ENCODE data around the gene WNT3A.
A peak's percentile ranks its signal among the peaks of the same experiment; 100 is the strongest.

The WNT3A gene

DNA sequence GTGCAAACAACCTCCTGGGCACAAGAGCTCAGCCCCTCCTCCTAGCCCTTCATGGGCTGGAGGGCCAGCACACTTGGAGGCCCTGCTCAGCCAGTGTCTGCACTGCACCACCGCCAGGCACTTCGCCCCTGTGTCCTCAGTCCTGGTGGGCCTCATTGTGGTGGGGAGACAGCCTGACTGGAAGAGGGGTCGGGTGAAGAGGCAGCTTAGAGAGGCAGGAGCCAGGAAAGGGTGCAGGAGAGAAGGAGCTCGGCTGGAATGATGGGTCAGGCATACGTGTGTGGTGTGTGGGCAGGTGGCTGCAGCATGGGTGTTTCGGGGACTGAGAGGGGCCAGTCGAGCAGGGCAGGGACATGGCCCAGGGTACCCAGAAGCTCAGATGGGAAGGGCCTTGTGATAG lies 4.1 kb downstream of the WNT3A start:
- peaks cover 4% of the 10 kb centered on the region for H3K4me1 ChIP-seq (ENCODE audit: control insufficient read depth, insufficient read depth, low read length)
- ChIA-PET CTCF (no interaction called here), POLR2A (no interaction called here)
- no peaks in the 10 kb centered on the region for H3K9me3 ChIP-seq (ENCODE audit: control insufficient read depth, insufficient read depth, low read depth, low read length)
- TF ChIP-seq ZNF248 (tag by site-specific recombination; IDR thresholded peaks at IDR 0.05): no peak
- TF ChIP-seq ZFHX2 (tag by site-specific recombination; conservative IDR thresholded peaks at IDR 0.05): peak; percentile 25; the same call in 1 of the 2 replicates
- TF ChIP-seq ZBTB48 (tag by site-specific recombination; IDR thresholded peaks at IDR 0.05): 0 out of 2 replicates have a peak, but pooled peaks have one; percentile 24
- H3K4me3 ChIP-seq (ENCODE audit: low read depth, low read length): no peak overlapping the region
- H3K36me3 ChIP-seq (ENCODE audit: control insufficient read depth in 2 of 2, insufficient read depth in 1 of 2, low read length in 2 of 2): no peaks in the 10 kb centered on the region
- no peak overlapping the region for H3K27ac ChIP-seq (ENCODE audit: extremely low read depth, low read depth, low read length)

DNA sequence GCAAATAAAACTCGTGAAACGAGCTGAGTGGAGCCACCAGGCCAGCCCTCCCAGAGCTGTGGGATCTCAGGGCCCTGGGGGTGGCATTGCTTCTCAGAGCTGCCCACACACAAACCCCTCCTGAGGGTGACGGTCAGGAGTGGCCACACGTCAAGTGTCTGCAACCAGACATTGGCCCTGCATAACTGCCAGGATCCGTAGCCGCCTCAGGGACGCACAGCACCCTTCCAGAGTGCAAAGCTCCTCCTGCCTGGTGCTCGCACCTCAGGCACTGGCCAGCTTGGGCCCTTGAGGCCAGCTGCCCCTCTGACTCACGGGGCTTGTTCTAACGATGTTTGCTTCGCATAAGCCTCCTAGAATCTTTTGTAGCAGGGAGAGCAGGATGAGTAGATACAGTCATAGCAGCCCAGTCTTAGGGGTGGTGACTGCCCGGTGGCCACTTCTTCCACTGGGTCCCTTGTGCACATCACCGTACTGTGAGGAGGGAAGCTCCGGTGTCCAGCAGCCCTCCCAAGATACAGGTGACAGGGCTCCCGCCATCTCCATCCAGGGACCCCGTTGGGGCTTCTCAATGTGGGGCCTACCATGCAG lies 5.0 kb downstream of the WNT3A start:
- Histone ChIP-seq H3K9me3 (ENCODE audit: control insufficient read depth, insufficient read depth, low read depth, low read length) (no peaks in the 10 kb centered on the region), H3K4me3 (ENCODE audit: low read depth, low read length) (no peak overlapping the region), H3K27ac (ENCODE audit: extremely low read depth, low read depth, low read length) (no peak overlapping the region), H3K36me3 (ENCODE audit: control insufficient read depth in 2 of 2, insufficient read depth in 1 of 2, low read length in 2 of 2) (no peaks in the 10 kb centered on the region), H3K4me1 (ENCODE audit: control insufficient read depth, insufficient read depth, low read length) (peaks cover 4% of the 10 kb centered on the region)
- POLR2A ChIA-PET: interaction anchor here (1.2 kb wide), 1 partner anchor 48 kb away, joined by 3 read pairs; no protein-coding TSS in a partner anchor
- TF ChIP-seq ZNF623 (tag by site-specific recombination; IDR thresholded peaks at IDR 0.05): no peak
- TF ChIP-seq, protein P1, sequence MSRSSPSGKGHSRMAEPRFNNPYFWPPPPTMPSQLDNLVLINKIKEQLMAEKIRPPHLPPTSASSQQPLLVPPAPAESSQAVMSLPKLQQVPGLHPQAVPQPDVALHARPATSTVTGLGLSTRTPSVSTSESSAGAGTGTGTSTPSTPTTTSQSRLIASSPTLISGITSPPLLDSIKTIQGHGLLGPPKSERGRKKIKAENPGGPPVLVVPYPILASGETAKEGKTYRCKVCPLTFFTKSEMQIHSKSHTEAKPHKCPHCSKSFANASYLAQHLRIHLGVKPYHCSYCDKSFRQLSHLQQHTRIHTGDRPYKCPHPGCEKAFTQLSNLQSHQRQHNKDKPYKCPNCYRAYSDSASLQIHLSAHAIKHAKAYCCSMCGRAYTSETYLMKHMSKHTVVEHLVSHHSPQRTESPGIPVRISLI (tag by site-specific recombination; IDR thresholded peaks at IDR 0.05): no peak
- CTCF ChIA-PET: interaction anchor here (0.6 to 3.8 kb wide), 4 partner anchors 8 to 220 kb away, joined by 3 to 14 read pairs (median 4); no protein-coding TSS in a partner anchor

DNA sequence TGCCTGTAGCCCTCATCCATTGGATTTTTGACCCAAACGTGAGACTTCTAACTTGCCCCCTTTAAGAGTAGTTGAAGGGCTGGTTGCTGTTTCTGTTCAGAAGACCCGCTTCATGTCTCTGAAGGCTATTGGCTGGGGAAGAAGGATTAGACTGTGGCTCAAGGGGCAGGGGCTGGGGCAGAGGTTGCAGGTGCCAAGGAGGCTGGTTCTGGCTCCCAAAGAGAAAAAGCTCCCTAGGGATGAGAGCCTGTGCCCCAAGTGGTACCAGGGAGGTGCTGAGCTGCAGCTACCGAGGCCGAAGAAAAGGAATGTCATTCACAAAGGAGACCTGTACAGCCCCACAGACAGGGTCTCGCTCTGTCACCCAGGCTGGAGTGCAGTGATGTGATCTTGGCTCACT lies 5.8 kb downstream of the WNT3A start:
- Histone ChIP-seq H3K27ac (ENCODE audit: extremely low read depth, low read depth, low read length) (no peak overlapping the region), H3K9me3 (ENCODE audit: control insufficient read depth, insufficient read depth, low read depth, low read length) (no peaks in the 10 kb centered on the region), H3K4me1 (ENCODE audit: control insufficient read depth, insufficient read depth, low read length) (no peaks in the 10 kb centered on the region), H3K4me3 (ENCODE audit: low read depth, low read length) (no peak overlapping the region), H3K36me3 (ENCODE audit: control insufficient read depth in 2 of 2, insufficient read depth in 1 of 2, low read length in 2 of 2) (no peaks in the 10 kb centered on the region)
- ChIA-PET POLR2A (interaction anchor here (1.2 kb wide), 1 partner anchor 47 kb away, joined by 3 read pairs; no protein-coding TSS in a partner anchor), CTCF (interaction anchor here (0.6 to 3.8 kb wide), 3 partner anchors 9 to 44 kb away, joined by 3 to 14 read pairs (median 4); no protein-coding TSS in a partner anchor)
- TF ChIP-seq ZNF621 (tag by site-specific recombination; IDR thresholded peaks at IDR 0.05) (no peak), TRIM28 (IDR thresholded peaks at IDR 0.05; ENCODE audit: borderline replicate concordance, low read length) (no peak), ZNF274 (IDR thresholded peaks at IDR 0.05; ENCODE audit: low read length) (no peak), ZNF274 (tag by site-specific recombination; IDR thresholded peaks at IDR 0.05; ENCODE audit: borderline replicate concordance) (no peak), ZNF558 (tag by site-specific recombination; IDR thresholded peaks at IDR 0.05) (no peak), ZNF416 (tag by site-specific recombination; IDR thresholded peaks at IDR 0.05) (no peak), ZNF266 (tag by site-specific recombination; IDR thresholded peaks at IDR 0.05; ENCODE audit: low read depth) (no peak), IKZF3 (tag by site-specific recombination; IDR thresholded peaks at IDR 0.05) (no peak), ZNF560 (tag by site-specific recombination; IDR thresholded peaks at IDR 0.05; ENCODE audit: borderline replicate concordance) (no peak), ZNF660 (tag by site-specific recombination; IDR thresholded peaks at IDR 0.05) (no peak), ZNF658 (tag by site-specific recombination; IDR thresholded peaks at IDR 0.05) (no peak), ZBTB20 (tag by site-specific recombination; IDR thresholded peaks at IDR 0.05) (no peak)
- TF ChIP-seq, protein P2, sequence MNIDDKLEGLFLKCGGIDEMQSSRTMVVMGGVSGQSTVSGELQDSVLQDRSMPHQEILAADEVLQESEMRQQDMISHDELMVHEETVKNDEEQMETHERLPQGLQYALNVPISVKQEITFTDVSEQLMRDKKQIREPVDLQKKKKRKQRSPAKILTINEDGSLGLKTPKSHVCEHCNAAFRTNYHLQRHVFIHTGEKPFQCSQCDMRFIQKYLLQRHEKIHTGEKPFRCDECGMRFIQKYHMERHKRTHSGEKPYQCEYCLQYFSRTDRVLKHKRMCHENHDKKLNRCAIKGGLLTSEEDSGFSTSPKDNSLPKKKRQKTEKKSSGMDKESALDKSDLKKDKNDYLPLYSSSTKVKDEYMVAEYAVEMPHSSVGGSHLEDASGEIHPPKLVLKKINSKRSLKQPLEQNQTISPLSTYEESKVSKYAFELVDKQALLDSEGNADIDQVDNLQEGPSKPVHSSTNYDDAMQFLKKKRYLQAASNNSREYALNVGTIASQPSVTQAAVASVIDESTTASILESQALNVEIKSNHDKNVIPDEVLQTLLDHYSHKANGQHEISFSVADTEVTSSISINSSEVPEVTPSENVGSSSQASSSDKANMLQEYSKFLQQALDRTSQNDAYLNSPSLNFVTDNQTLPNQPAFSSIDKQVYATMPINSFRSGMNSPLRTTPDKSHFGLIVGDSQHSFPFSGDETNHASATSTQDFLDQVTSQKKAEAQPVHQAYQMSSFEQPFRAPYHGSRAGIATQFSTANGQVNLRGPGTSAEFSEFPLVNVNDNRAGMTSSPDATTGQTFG (tag by site-specific recombination; IDR thresholded peaks at IDR 0.05; ENCODE audit: borderline replicate concordance): no peak
- TF ChIP-seq, protein P3, sequence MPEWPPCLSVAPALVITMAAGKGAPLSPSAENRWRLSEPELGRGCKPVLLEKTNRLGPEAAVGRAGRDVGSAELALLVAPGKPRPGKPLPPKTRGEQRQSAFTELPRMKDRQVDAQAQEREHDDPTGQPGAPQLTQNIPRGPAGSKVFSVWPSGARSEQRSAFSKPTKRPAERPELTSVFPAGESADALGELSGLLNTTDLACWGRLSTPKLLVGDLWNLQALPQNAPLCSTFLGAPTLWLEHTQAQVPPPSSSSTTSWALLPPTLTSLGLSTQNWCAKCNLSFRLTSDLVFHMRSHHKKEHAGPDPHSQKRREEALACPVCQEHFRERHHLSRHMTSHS (tag by site-specific recombination; IDR thresholded peaks at IDR 0.05): no peak
- TF ChIP-seq, protein P4, sequence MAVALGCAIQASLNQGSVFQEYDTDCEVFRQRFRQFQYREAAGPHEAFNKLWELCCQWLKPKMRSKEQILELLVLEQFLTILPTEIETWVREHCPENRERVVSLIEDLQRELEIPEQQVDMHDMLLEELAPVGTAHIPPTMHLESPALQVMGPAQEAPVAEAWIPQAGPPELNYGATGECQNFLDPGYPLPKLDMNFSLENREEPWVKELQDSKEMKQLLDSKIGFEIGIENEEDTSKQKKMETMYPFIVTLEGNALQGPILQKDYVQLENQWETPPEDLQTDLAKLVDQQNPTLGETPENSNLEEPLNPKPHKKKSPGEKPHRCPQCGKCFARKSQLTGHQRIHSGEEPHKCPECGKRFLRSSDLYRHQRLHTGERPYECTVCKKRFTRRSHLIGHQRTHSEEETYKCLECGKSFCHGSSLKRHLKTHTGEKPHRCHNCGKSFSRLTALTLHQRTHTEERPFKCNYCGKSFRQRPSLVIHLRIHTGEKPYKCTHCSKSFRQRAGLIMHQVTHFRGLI (tag by site-specific recombination; IDR thresholded peaks at IDR 0.05): no peak
- TF ChIP-seq, protein P5, sequence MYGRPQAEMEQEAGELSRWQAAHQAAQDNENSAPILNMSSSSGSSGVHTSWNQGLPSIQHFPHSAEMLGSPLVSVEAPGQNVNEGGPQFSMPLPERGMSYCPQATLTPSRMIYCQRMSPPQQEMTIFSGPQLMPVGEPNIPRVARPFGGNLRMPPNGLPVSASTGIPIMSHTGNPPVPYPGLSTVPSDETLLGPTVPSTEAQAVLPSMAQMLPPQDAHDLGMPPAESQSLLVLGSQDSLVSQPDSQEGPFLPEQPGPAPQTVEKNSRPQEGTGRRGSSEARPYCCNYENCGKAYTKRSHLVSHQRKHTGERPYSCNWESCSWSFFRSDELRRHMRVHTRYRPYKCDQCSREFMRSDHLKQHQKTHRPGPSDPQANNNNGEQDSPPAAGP (tag by site-specific recombination; IDR thresholded peaks at IDR 0.05): no peak
